HG02610 (cell line): Measurements from ENCODE around the gene TMEM256.

Experiments
- ATAC-seq: cut with Tn5 transposase; IDR thresholded peaks from one replicate; pipeline ENCODE4 v1.9.1; 2021; ENCODE audit warnings: mild to moderate bottlenecking, moderate library complexity; ENCODE audit not compliant: unreplicated experiment

The TMEM256 gene

GRCh38 chr17:7354262-7354843 lies 49.5 kb downstream of the TMEM256 start:
- ATAC-seq = no peak
